Activated CD4-positive, alpha-beta T cell treated with anti-CD3 and anti-CD28 coated beads for 4 hours (primary cell): ENCODE results near the gene ZDHHC14.
"Not testable (repeated sequence)": the region's sequence is repeated elsewhere in the genome, so short reads cannot be mapped to it uniquely, and the experiment has no call there.

Source experiments
- DNase-seq, 2 donors: peaks; one replicate each; pipeline ENCODE4 v3.0.0-alpha.2; 2020

ZDHHC14 gene

GRCh38 chr6:157558487-157559200 is 177.7 kb downstream of the ZDHHC14 start:
- no peak for DNase-seq

GRCh38 chr6:157559201-157559756 is 178.3 kb downstream of the ZDHHC14 start:
- no peak for DNase-seq

- not testable (repeated sequence) for DNase-seq
These were observed 179.1 kb downstream of the ZDHHC14 start for GRCh38 chr6:157560063-157560462.

DNA sequence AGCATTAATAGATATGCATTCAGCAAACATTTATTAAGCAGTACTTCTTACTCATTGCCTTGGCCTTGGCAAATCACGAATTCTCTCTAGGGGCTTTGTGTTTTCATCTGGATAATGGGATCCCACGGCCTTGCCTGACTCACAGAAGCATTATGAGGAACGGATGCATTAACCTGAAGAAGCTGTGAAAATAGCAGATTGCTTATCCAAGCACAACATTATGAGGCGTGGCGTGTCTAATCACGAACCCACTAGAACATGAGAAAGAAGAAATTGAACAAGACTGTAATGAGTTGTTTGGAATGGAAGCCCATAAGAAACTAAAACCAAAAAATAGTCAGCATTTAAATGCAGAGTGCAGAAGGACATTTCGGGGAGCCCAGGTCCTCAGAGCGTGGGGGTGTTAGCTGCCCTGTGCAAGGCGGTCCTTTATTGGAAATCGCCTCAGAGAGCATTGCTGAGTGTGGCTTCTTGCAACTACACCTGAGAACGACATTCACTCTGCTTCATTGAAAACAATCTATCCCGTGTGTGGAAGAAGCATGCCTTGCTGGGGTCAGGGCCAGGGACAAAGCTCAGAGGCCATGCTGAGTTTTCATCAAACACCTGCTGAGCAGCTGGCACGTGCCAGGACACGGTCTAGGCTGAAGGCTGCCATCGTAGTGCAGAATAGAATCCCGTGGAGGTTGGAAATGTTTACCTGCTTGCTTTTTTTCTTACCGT is 179.9 kb downstream of the ZDHHC14 start:
- DNase-seq: no peak

- DNase-seq: no peak
These were observed 180.4 kb downstream of the ZDHHC14 start for GRCh38 chr6:157561414-157561790.

DNA sequence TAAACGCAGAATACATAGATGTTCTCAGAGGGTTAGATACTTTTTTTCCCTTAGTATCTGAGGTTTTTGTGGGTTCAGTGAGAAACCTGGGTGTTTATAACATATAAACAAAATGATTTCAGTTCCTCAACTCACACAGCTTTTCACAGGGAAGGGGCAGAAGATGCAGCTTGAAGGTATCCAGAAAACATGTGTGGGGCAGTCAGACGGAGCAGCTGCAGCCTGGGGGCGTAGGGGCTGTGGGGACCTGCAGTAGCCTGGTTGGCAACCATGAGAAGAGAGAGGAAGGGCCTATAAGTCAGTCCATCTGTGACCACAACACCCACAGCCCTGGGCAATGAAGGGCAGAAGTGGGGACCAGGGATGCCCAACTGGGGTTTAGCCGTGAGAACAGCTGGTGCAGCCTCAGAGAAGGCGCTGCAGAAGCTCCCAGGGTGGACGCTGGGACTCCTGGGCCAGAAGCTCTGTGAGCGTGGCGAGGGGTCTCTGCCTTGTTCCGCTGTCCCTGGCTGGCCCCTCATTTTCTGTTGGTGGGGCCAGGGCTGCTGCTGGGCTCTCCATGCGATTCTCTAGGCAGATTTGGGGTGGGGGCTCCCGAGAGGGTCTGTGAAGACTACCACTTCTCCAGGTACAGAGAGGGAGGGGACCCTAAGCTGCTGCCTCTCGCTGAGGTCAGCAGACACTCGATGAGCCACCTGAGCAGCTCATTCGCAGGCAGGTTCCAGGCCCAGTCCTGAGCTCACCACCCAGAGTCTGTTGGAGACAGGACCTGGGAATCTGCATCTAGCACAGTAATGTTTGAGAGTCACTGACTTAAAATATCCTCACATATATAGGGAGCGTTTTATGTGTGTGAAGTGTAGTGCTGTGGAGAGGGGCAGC is 181.2 kb downstream of the ZDHHC14 start:
- DNase-seq: no peak

GRCh38 chr6:157562997-157563396 is 182.0 kb downstream of the ZDHHC14 start:
- no peak for DNase-seq

GRCh38 chr6:157563611-157564284 is 182.8 kb downstream of the ZDHHC14 start:
- no peak for DNase-seq

- no peak for DNase-seq
These were observed 187.7 kb downstream of the ZDHHC14 start for GRCh38 chr6:157568702-157569101.

DNA sequence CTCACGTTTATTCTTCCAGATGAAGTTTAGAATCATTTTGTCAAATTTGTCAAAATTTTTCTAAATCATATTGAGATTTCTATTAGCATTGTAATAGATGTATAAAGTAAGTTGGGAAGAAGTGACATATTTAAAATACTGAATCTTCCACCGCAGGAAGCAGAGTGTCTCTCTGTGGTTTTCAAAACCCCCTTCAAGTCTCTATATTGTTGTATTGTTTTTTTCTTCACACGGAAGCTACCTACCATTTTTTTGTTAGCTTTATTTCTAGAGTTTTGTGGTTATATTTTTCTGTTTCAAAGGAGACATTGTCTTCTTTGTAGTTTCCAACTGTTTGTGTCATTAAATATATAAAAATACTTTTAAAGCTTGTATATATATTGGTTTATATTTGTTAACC is 188.6 kb downstream of the ZDHHC14 start:
- no peak for DNase-seq

DNA sequence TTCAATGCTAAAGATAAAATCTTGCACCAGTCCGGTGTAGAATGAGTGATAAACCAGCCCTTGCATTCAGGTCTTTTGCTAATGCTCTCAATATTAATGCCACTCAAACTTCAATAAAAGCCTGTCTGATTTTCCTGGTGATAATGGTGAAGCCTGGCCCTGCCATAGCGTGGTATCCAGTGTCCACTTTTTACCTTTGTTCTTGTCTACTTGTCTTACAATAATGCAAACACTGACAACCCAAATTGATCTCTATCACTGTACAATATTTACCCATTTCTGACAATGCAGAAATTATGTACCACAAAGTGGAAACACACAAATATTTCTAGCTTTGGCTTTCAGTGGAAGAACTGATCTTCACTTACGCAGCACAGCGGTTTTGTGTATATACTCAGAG is 189.1 kb downstream of the ZDHHC14 start:
- DNase-seq: no peak

- DNase-seq: no peak
These were observed 189.8 kb downstream of the ZDHHC14 start for GRCh38 chr6:157570752-157571151.

- DNase-seq: no peak
These were observed 190.3 kb downstream of the ZDHHC14 start for GRCh38 chr6:157571269-157571668.

DNA sequence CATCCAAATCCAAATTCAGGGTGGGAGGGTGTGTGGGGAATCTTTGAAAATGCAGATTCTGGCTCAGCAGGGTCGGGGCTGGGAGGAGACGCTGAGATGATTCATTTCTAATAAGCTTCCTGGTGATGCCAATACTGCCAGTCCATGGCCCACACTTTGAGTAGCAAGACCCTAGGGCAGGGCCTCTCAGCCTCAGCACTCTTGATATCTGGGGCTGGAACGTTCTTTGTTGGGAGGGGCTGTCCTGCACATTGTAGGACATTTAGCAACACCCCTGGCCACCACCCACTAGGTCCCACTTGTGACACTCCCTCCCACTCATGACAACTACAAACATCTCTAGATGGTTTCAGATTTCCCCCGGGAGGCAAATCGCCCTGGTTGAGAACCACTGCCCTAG is 191.0 kb downstream of the ZDHHC14 start:
- no peak for DNase-seq

GRCh38 chr6:157574851-157575424 is 193.9 kb downstream of the ZDHHC14 start:
- DNase-seq: no peak

DNA sequence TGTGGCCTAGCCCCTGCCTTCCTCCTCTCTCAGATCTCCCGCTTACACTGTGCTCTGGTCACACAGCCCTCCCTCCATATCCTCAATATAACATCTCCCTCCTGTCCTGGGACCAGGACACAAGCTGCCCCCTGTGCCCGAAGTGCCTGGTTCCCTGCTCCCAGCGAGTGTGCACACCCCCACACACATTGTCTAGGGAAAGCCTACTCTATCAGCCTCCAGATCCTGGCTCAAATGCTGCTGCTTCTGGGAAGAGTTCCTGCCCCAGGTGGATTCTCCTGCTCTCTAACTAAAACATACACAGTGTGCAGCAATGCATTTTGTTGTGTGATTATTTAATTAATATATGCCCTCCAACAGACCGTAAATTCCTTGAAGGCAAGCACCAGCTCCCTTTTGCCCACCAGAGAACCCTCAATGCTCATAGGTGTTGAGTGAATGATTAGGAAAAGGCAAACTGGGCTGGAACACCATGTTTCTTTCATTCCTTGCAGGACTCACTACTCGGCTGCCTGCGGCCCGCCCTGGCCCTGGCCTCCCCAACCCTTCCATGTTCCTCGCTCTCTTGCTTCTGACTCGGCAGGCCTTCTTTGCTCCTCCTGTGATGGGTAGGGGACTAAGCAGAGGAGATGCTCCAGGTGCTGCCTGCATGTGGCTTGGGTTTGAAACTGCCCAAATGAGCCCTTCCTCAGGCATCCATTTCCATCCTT is 194.6 kb downstream of the ZDHHC14 start:
- no peak for DNase-seq

GRCh38 chr6:157576991-157577390 is 196.0 kb downstream of the ZDHHC14 start:
- DNase-seq: not testable (repeated sequence)

- not testable (repeated sequence) for DNase-seq
These were observed 197.5 kb downstream of the ZDHHC14 start for GRCh38 chr6:157578527-157578926.

- DNase-seq: no peak
These were observed 198.6 kb downstream of the ZDHHC14 start for GRCh38 chr6:157579467-157580031.

GRCh38 chr6:157584036-157584435 is 203.0 kb downstream of the ZDHHC14 start:
- DNase-seq: no peak
